Activated B cell treated with CpG ODN at 0.5 μM for 24 hours (primary cell): ENCODE data around the gene LEO1. TPM values are rescaled to one million over a fixed set of nuclear protein-coding genes. Genes with fewer than 3 reads are reported as not detected.

Experiments
- ATAC-seq: fragments of 200-7000 bp; cut with Tn5 transposase; one replicate; pipeline ENCODE4 v1.10.0; 2021; ENCODE audit warnings: low read depth, mild to moderate bottlenecking, moderate library complexity
- CTCF ChIA-PET: fragments of 350-600 bp; sonication (Branson Sonifier 250); formaldehyde crosslinking; loops from one replicate; lab custom pipeline; 2021; ENCODE audit warnings: antibody characterized with exemption; lab: Charles Lee
- POLR2A ChIA-PET: fragments of 350-600 bp; sonication (Branson Sonifier 250); formaldehyde crosslinking; loops from one replicate; lab custom pipeline; 2021; ENCODE audit warnings: antibody characterized with exemption; lab: Charles Lee
- DNase-seq: peaks from one replicate; pipeline ENCODE4 v3.0.0; 2022
- H3K27ac Mint-ChIP-seq: one replicate; pipeline ENCODE4 v1.8.0; 2020; ENCODE audit warnings: mixed read lengths
- H3K27me3 Mint-ChIP-seq: one replicate; pipeline ENCODE4 v1.8.0; 2021; ENCODE audit warnings: mixed read lengths
- H3K36me3 Mint-ChIP-seq: one replicate; pipeline ENCODE4 v1.8.0; 2021; ENCODE audit warnings: low read depth, mixed read lengths
- H3K4me1 Mint-ChIP-seq: one replicate; pipeline ENCODE4 v1.8.0; 2021; ENCODE audit warnings: mixed read lengths
- H3K4me3 Mint-ChIP-seq: one replicate; pipeline ENCODE4 v1.8.0; 2020; ENCODE audit warnings: mild to moderate bottlenecking, mixed read lengths
- H3K9me3 Mint-ChIP-seq: one replicate; pipeline ENCODE4 v1.8.0; 2020; ENCODE audit warnings: mixed read lengths
- CTCF ChIP-seq: fragments of 200-600 bp; IDR thresholded peaks from one replicate; pipeline ENCODE4 v1.8.0; 2022; ENCODE audit warnings: antibody characterized with exemption, mild to moderate bottlenecking
- intact Hi-C: fragments of 100-400 bp; cut with micrococcal nuclease; formaldehyde crosslinking; loops from one replicate; pipeline ENCODE4 v1.15.1; 2024
- total RNA-seq: library from RNA; stranded (reverse); gene quantifications from 2 replicates; pipeline ENCODE4 v1.2.3, GENCODE V29; 2022

The LEO1 gene
- total RNA-seq, 1 donor from 2014 or later: 19.1 TPM

GRCh38 chr15:51932161-51932560 is 39.4 kb downstream of the LEO1 start:
- ChIA-PET POLR2A (no interaction called here), CTCF (interaction anchor here (0.7 kb wide), 1 partner anchor 281 kb away, joined by 3 read pairs; no protein-coding TSS in a partner anchor)
- ATAC-seq (no peak), DNase-seq (no peak)
- peaks cover 31% of the 10 kb centered on the region for H3K4me1 Mint-ChIP-seq
- peaks cover 43% of the 10 kb centered on the region for H3K36me3 Mint-ChIP-seq
- intact Hi-C loops: no loop called here
- H3K27ac Mint-ChIP-seq: no peak overlapping the region
- no peak overlapping the region for H3K4me3 Mint-ChIP-seq
- H3K9me3 Mint-ChIP-seq: no peaks in the 10 kb centered on the region
- no peak for TF ChIP-seq CTCF
- no peaks in the 10 kb centered on the region for H3K27me3 Mint-ChIP-seq

- ATAC-seq: no peak
- H3K4me1 Mint-ChIP-seq: peaks cover 31% of the 10 kb centered on the region
- DNase-seq: no peak
- ChIA-PET CTCF (interaction anchor here (0.7 kb wide), 1 partner anchor 281 kb away, joined by 3 read pairs; no protein-coding TSS in a partner anchor), POLR2A (interaction anchor here (0.7 kb wide), 1 partner anchor 74 kb away, joined by 10 read pairs; no protein-coding TSS in a partner anchor)
- intact Hi-C loops: no loop called here
- H3K27me3 Mint-ChIP-seq: no peaks in the 10 kb centered on the region
- H3K9me3 Mint-ChIP-seq: no peaks in the 10 kb centered on the region
- TF ChIP-seq CTCF: no peak
- no peak overlapping the region for H3K4me3 Mint-ChIP-seq
- no peak overlapping the region for H3K27ac Mint-ChIP-seq
- H3K36me3 Mint-ChIP-seq: peaks cover 40% of the 10 kb centered on the region
These were observed 39.9 kb downstream of the LEO1 start for GRCh38 chr15:51931638-51932037.

- ChIA-PET CTCF (no interaction called here), POLR2A (interaction anchor here (0.7 kb wide), 1 partner anchor 73 kb away, joined by 10 read pairs; no protein-coding TSS in a partner anchor)
- Mint-ChIP-seq H3K9me3 (no peaks in the 10 kb centered on the region), H3K36me3 (peaks cover 39% of the 10 kb centered on the region), H3K27me3 (no peaks in the 10 kb centered on the region), H3K27ac (no peak overlapping the region), H3K4me3 (no peak overlapping the region), H3K4me1 (peaks cover 26% of the 10 kb centered on the region)
- DNase-seq (no peak), ATAC-seq (no peak)
- intact Hi-C loops: no loop called here
- no peak for TF ChIP-seq CTCF
These were observed 40.6 kb downstream of the LEO1 start for GRCh38 chr15:51931016-51931415.

GRCh38 chr15:51926809-51927208 is 44.8 kb downstream of the LEO1 start:
- no peak for ATAC-seq
- DNase-seq: no peak
- H3K36me3 Mint-ChIP-seq: peaks cover 63% of the 10 kb centered on the region
- no peaks in the 10 kb centered on the region for H3K4me1 Mint-ChIP-seq
- CTCF ChIA-PET: no interaction called here
- no peak overlapping the region for H3K4me3 Mint-ChIP-seq
- H3K27ac Mint-ChIP-seq: no peak overlapping the region
- no peaks in the 10 kb centered on the region for H3K9me3 Mint-ChIP-seq
- no peak for TF ChIP-seq CTCF
- POLR2A ChIA-PET: interaction anchor here (0.7 kb wide), 1 partner anchor 189 kb away, joined by 3 read pairs; no protein-coding TSS in a partner anchor
- no peaks in the 10 kb centered on the region for H3K27me3 Mint-ChIP-seq
- intact Hi-C loops: no loop called here

- no peaks in the 10 kb centered on the region for H3K27me3 Mint-ChIP-seq
- no peak overlapping the region for H3K4me3 Mint-ChIP-seq
- intact Hi-C loops: no loop called here
- H3K36me3 Mint-ChIP-seq: peaks cover 59% of the 10 kb centered on the region
- no peak for TF ChIP-seq CTCF
- H3K4me1 Mint-ChIP-seq: no peaks in the 10 kb centered on the region
- H3K27ac Mint-ChIP-seq: no peak overlapping the region
- CTCF ChIA-PET: no interaction called here
- DNase-seq (no peak), ATAC-seq (no peak)
- no peaks in the 10 kb centered on the region for H3K9me3 Mint-ChIP-seq
- POLR2A ChIA-PET: no interaction called here
These were observed 47.2 kb downstream of the LEO1 start for GRCh38 chr15:51924156-51925068.
